Natural killer cell (primary cell): ENCODE measurements around the gene SLC6A12. TPM values are rescaled to one million over a fixed set of nuclear protein-coding genes. Genes with fewer than 3 reads are reported as not detected.

ENCODE experiments used
- ATAC-seq, 3 donors: fragments of 150-1000 bp in 2 of 3; fragments of 200-7000 bp in 1 of 3; cut with Tn5 transposase; 1 replicate in 1 of 3; 2 replicates in 2 of 3; pipeline ENCODE4 v1.10.0; 2021; ENCODE audit warnings: mild to moderate bottlenecking in 2 of 3, moderate library complexity in 2 of 3
- DNase-seq, 2 donors: peaks; one replicate each; pipeline versions ENCODE4 v3.0.0 to v3.0.0-alpha.2; 2013 to 2021; ENCODE audit warnings: mixed read lengths in 1 of 2
- H3K27ac ChIP-seq: one replicate; pipeline ENCODE4 v1.5.1; 2013; ENCODE audit warnings: mild to moderate bottlenecking, low read length
- H3K27me3 ChIP-seq: one replicate; pipeline ENCODE4 v1.6.1; 2013; ENCODE audit warnings: low read length; ENCODE audit not compliant: control insufficient read depth, insufficient read depth
- H3K36me3 ChIP-seq: one replicate; pipeline ENCODE4 v1.6.1; 2013; ENCODE audit warnings: low read length; ENCODE audit not compliant: control insufficient read depth, insufficient read depth
- H3K4me1 ChIP-seq: one replicate; pipeline ENCODE4 v1.6.1; 2013; ENCODE audit warnings: low read length; ENCODE audit not compliant: control insufficient read depth, insufficient read depth
- H3K4me3 ChIP-seq: one replicate; pipeline ENCODE4 v1.5.1; 2013; ENCODE audit warnings: low read length
- H3K9me3 ChIP-seq: one replicate; pipeline ENCODE4 v1.6.1; 2013; ENCODE audit warnings: low read length; ENCODE audit not compliant: control insufficient read depth, insufficient read depth
- H3K27ac Mint-ChIP-seq, 2 donors: one replicate each; pipeline ENCODE4 v1.8.0; 2022; ENCODE audit warnings: mild to moderate bottlenecking in 2 of 2, mixed read lengths in 2 of 2, moderate library complexity in 1 of 2
- H3K27me3 Mint-ChIP-seq, 2 donors: one replicate each; pipeline ENCODE4 v1.8.0; 2022; ENCODE audit warnings: low read depth in 2 of 2, mixed read lengths in 2 of 2
- H3K36me3 Mint-ChIP-seq: one replicate; pipeline ENCODE4 v1.8.0; 2022; ENCODE audit warnings: mixed read lengths
- H3K4me1 Mint-ChIP-seq, 2 donors: one replicate each; pipeline ENCODE4 v1.8.0; 2022; ENCODE audit warnings: mixed read lengths in 2 of 2
- H3K4me3 Mint-ChIP-seq: one replicate; pipeline ENCODE4 v1.8.0; 2022; ENCODE audit warnings: mild to moderate bottlenecking, moderate library complexity, mixed read lengths
- H3K9me3 Mint-ChIP-seq, 2 donors: one replicate each; pipeline ENCODE4 v1.8.0; 2022; ENCODE audit warnings: mixed read lengths in 2 of 2
- WGBS: methylation state at CpG from one replicate; pipeline ENCODE4 v1.1.7; 2013; ENCODE audit warnings: missing lambda C conversion rate; ENCODE audit not compliant: insufficient coverage; 5-methylcytosine and 5-hydroxymethylcytosine counted together
- intact Hi-C: fragments of 100-400 bp; cut with micrococcal nuclease; formaldehyde crosslinking; loops from one replicate; pipeline ENCODE4 v1.14.2; 2022
- total RNA-seq, 4 donors: library from RNA; stranded (reverse); fragments of 120-200 nt in 1 of 4; gene quantifications; one replicate each; pipeline versions ENCODE4 v1.2.3 to v1.2.4, GENCODE V29; 2013 to 2022
- TF ChIP-seq, protein P1 (sequence below): fragments of 200-600 bp; IDR thresholded peaks from one replicate; pipeline ENCODE4 v1.8.0; 2022; ENCODE audit warnings: antibody characterized with exemption

The SLC6A12 gene
- total RNA-seq, 3 donors from 2014 or later (not counting 1 experiment from before 2014, with no cell fraction given), result 0.54 to 0.70 TPM; not detected in 1

DNA sequence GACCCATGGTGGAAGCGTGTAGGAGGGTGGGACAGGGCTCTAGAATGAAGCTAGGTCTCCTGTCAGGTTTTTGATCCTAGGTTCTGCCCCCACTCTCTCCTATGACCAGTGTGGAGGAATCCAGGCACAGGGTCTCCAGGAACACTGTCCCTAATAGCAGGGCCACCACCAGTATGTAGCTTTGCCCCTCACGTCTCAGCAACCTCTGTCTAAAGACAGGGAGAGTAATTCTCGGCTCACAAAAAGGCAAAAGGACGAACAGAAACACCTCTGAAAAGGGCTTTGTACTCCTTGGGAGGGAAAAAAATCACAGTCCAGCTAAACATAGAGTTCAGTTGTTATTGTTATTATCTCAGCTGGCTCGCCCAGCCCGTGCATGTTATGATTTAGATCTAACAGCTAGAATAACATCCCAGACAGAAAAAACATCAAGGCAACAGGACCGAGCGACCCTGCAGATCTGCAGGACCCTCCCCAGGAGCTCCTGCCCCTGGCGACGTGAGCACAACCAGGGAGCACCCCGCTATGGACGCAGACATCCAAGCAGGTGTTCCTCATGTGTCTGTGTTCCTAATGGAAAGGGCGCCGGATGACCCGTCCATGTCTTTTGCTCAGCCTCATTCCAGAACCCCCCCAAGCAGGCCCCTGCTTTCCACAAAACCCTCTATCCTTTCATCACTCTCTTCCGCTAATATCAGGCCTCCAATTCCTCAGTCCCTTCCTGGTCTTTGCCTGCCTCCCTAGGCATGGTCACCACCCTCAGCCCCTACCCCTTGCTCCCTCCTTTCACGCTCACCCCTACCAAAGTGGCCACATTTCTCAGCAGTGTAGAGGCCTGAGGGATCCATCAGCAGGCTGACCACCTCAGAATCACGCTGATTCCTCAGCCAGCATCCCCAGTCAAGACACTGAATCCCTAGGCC, 14.2 kb upstream of the SLC6A12 start:
- H3K4me3 Mint-ChIP-seq, result no peak overlapping the region
- H3K27ac ChIP-seq, result no peak overlapping the region
- no peaks in the 10 kb centered on the region for H3K9me3 Mint-ChIP-seq
- H3K36me3 Mint-ChIP-seq, result no peaks in the 10 kb centered on the region
- H3K36me3 ChIP-seq, result no peaks in the 10 kb centered on the region
- H3K4me1 ChIP-seq, result no peaks in the 10 kb centered on the region
- no peaks in the 10 kb centered on the region for H3K27me3 ChIP-seq
- no peak overlapping the region for H3K27ac Mint-ChIP-seq
- intact Hi-C loops, result no loop called here
- H3K4me1 Mint-ChIP-seq, result no peaks in the 10 kb centered on the region
- no peak for DNase-seq
- H3K9me3 ChIP-seq, result no peaks in the 10 kb centered on the region
- TF ChIP-seq, protein P1, sequence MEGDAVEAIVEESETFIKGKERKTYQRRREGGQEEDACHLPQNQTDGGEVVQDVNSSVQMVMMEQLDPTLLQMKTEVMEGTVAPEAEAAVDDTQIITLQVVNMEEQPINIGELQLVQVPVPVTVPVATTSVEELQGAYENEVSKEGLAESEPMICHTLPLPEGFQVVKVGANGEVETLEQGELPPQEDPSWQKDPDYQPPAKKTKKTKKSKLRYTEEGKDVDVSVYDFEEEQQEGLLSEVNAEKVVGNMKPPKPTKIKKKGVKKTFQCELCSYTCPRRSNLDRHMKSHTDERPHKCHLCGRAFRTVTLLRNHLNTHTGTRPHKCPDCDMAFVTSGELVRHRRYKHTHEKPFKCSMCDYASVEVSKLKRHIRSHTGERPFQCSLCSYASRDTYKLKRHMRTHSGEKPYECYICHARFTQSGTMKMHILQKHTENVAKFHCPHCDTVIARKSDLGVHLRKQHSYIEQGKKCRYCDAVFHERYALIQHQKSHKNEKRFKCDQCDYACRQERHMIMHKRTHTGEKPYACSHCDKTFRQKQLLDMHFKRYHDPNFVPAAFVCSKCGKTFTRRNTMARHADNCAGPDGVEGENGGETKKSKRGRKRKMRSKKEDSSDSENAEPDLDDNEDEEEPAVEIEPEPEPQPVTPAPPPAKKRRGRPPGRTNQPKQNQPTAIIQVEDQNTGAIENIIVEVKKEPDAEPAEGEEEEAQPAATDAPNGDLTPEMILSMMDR, result no peak
- ATAC-seq, result no peak
- no peak overlapping the region for H3K4me3 ChIP-seq
- peaks cover 9 to 16% of the 10 kb centered on the region in 2 donors for H3K27me3 Mint-ChIP-seq
- WGBS, result 85% methylated on average over 18 of the region's 18 CpGs

DNA sequence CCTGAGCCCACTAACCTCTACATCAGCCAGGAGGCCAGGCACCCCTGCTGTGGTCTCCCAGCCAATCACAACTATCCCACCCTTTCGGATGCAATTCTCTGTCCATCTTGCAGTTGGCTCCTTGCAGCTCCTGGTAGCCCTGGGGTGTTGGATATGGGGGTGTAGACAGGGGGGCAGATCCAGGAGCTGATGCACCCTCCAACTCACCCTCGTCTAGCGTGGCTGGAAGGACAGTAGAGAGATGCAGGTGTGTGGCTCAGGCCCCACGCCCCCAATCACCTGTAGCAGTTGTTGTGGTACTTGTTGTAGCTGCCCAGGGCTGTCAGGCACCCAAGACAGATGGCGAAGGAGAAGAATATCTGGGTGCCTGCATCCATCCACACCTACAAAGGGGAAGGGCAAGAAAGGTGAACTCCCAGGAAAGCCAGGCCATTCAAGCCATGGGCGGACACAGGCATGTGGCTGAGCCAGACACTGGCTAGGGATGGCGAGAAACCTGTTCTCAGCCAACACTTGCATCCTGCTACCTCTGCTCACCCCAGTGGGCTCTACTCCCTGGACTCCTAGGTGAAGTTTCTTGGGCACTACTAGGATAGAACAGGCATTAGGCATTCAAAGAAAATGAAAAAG, 13.4 kb upstream of the SLC6A12 start:
- intact Hi-C loops, result no loop called here
- 83% methylated on average over 6 of the region's 7 CpGs for WGBS
- Histone ChIP-seq H3K4me3 (no peak overlapping the region), H3K27ac (no peak overlapping the region), H3K9me3 (no peaks in the 10 kb centered on the region), H3K36me3 (no peaks in the 10 kb centered on the region), H3K27me3 (no peaks in the 10 kb centered on the region), H3K4me1 (no peaks in the 10 kb centered on the region)
- Mint-ChIP-seq H3K4me3 (no peak overlapping the region), H3K36me3 (no peaks in the 10 kb centered on the region), H3K4me1 (no peaks in the 10 kb centered on the region), H3K27me3 (peaks cover 9 to 22% of the 10 kb centered on the region in 2 donors), H3K9me3 (no peaks in the 10 kb centered on the region), H3K27ac (no peak overlapping the region)
- DNase-seq (no peak), ATAC-seq (no peak)
- TF ChIP-seq, protein P1, result no peak

DNA sequence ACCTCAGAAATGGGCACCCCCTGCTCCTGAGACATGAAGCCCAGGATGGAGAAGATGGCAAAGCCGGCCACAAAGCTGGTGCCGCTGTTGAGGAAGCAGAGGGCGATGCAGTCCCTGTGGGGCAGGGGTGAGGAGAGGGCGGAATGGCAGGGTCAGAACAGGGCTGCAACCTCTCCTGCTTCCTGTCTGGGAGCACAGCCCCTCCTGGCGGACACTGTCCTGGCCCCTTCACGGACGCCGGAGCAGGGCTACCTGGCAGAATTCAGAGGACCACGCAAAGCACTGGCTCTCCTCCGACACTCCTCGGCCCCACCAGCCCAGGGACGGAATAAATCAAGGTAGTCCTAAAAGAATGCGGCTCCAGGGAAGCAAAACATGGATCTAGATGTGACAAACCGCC, 12.4 kb upstream of the SLC6A12 start:
- Histone ChIP-seq H3K4me3 (no peak overlapping the region), H3K27ac (no peak overlapping the region), H3K36me3 (no peaks in the 10 kb centered on the region), H3K9me3 (no peaks in the 10 kb centered on the region), H3K27me3 (no peaks in the 10 kb centered on the region), H3K4me1 (no peaks in the 10 kb centered on the region)
- H3K4me3 Mint-ChIP-seq, result no peak overlapping the region
- TF ChIP-seq, protein P1, result no peak
- ATAC-seq (no peak), DNase-seq (no peak)
- WGBS, result 89% methylated on average over 14 of the region's 14 CpGs
- H3K27ac Mint-ChIP-seq, result no peak overlapping the region
- H3K9me3 Mint-ChIP-seq, result no peaks in the 10 kb centered on the region
- intact Hi-C loops, result no loop called here
- H3K4me1 Mint-ChIP-seq, result no peaks in the 10 kb centered on the region
- no peaks in the 10 kb centered on the region for H3K36me3 Mint-ChIP-seq
- peaks cover 12 to 26% of the 10 kb centered on the region in 2 donors for H3K27me3 Mint-ChIP-seq
